Stimulated activated CD4-positive, alpha-beta T cell treated with anti-CD3 and anti-CD28 coated beads, Interleukin-15, amount 100 ng/mL, for 48 hours (primary cell): ENCODE data around the gene PRODH.
"Not testable (repeated sequence)": the region's sequence is repeated elsewhere in the genome, so short reads cannot be mapped to it uniquely, and the experiment has no call there.

Experiments
- DNase-seq, 2 donors: peaks; one replicate each; pipeline ENCODE4 v3.0.0-alpha.2; 2020; ENCODE audit warnings: low read depth in 2 of 2

Gene PRODH, protein sequence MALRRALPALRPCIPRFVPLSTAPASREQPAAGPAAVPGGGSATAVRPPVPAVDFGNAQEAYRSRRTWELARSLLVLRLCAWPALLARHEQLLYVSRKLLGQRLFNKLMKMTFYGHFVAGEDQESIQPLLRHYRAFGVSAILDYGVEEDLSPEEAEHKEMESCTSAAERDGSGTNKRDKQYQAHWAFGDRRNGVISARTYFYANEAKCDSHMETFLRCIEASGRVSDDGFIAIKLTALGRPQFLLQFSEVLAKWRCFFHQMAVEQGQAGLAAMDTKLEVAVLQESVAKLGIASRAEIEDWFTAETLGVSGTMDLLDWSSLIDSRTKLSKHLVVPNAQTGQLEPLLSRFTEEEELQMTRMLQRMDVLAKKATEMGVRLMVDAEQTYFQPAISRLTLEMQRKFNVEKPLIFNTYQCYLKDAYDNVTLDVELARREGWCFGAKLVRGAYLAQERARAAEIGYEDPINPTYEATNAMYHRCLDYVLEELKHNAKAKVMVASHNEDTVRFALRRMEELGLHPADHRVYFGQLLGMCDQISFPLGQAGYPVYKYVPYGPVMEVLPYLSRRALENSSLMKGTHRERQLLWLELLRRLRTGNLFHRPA

GRCh38 chr22:18935889-18936529 is at the start of gene PRODH:
TSS of gene PRODH (minus strand) at chr22:18936293. CDS start at chr22:18936287, 6 bp downstream.
- no peak for DNase-seq

DNA sequence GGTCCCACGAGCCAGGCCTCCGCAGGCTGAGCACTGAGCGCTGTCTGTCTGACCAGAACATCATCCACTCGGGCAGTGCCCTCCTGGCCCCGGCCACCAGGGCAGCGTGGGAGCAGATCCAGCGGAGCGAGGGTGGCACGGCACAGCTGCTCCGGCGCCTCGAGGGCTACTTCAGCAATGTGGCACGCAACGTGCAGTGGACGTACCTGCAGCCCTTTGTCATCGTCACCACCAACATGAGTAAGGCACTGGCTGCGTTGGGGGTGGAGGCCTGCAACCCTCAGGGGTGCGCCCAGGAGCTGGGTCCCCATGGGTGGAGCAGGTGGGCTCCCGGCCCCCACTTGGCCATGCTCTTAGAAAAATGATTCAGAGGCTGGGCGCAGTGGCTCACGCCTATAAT is 49.7 kb upstream of the PRODH start:
- no peak for DNase-seq

GRCh38 chr22:18984564-18984963 is 48.5 kb upstream of the PRODH start:
- DNase-seq: no peak

DNA sequence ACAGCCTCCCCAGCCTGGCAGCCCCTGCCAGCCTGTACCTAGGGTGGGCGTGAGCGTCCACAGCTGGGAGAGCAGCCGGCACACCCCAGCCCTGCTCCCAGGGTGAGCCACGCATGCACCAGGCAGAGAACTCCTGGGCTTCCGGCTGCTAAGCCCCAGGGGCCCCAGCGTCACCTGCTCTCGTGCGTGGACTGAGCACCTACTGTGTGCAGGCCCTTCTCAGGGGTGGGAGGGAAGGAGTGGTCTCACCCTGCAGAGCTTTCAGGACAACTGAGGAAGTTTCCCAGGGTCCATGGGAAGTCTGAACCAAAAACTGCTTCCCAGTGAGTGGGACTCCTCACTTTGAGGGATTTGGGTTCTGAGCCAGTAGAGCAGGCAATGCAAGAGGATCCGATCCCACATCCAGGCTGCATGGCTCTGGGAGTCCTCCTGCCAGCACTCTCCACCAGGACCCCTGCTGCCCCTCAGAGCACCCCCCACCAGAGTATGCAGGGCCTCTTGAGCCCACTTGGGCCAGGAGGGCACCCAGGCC is 47.1 kb upstream of the PRODH start:
- DNase-seq: no peak

DNA sequence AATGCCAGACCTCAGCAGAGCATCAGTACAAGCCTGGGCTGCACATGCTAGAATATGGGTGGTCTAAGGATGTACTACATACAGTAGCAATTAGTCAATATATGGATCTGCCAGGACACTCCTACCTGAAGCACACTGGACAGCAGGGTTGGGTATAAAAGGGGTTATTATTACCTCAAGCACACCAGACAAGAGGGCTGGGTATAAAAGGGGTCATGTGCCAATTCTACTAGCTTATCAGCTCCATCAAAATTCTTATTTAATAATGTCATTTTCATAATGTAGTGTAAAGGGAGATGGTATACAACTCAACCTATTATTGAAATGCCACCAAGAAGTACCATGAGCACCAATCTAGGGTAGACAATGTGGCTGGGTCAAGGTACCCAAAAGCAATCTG is 44.7 kb upstream of the PRODH start:
- no peak for DNase-seq

DNA sequence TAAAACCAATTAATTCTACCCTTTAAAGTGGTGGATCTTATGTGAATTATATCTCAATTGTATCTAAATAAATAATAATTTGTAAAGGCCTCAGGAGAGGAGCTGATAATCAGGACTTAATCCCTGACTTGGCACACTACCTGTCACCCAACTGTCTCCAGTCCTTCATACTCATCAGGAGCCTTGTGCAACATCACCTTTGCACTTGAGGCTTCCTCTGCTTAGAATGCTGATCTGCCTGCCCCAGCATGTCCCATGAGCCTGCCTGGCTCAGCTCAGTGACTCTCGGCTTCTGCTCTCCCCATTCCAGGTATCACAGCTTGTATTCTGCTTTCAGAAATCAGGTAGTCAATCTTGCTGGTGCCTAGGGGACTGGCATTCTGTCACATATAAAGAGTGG is 43.9 kb upstream of the PRODH start:
- no peak for DNase-seq

DNA sequence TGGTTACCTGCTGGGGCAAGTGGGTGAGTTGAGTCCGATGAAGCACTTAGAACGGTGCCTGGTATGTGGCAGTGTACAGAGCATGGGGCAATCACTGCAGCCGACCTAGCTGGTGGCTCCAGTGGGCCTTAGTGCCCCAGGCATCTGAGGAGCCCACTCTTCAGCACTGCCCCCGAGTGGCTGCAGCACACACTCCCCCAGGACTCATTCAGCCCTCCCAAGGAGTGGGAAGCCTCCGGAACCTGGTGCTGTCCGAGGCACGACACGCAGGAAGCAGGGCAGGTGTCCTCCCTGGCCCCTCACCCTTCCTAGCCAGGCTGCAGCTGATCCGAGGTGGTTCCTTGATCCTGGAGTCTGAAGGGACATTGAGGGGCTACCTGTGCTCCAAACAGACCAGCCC is 42.4 kb upstream of the PRODH start:
- no peak for DNase-seq

GRCh38 chr22:18977824-18978425 is 41.8 kb upstream of the PRODH start:
- no peak for DNase-seq

- no peak for DNase-seq
Observed at GRCh38 chr22:18976197-18976751, 40.2 kb upstream of the PRODH start.

DNA sequence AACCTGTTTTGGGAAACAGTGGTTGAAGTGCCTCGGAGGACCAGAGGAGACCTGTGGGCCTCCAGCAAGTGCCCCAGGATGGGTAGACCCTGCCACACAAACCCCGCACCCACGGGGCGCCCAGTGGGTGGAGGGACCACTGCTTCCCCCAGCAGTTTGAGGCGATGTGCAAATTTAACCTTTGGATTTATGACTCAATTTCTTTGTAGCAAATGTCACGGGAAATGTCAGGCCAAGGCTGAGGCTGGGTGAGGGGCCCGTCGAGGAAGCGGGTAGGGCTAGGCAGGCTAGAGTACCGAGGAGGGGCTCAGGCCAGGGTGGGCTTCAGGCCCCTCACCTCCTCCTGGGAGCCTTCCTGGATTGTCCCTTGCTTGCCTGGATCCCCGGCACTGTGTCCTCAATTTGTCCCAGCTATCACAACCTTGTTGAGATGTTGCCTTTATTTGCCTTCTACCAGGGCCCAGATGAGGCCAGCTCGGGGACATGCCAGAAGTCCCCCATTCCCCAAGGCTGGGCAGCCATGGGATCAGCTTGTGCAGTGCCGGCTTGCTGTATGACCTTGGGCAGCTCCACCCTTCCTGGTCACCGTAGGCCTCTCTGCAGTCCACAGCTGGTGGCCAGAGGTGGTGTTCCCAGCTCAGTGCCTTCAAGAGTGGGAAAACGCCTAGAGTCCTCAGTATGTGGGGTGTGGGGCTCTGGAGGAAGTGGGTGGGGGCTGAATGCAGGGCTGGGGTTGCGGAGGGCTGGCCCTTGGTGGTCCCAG is 39.5 kb upstream of the PRODH start:
- DNase-seq: no peak

DNA sequence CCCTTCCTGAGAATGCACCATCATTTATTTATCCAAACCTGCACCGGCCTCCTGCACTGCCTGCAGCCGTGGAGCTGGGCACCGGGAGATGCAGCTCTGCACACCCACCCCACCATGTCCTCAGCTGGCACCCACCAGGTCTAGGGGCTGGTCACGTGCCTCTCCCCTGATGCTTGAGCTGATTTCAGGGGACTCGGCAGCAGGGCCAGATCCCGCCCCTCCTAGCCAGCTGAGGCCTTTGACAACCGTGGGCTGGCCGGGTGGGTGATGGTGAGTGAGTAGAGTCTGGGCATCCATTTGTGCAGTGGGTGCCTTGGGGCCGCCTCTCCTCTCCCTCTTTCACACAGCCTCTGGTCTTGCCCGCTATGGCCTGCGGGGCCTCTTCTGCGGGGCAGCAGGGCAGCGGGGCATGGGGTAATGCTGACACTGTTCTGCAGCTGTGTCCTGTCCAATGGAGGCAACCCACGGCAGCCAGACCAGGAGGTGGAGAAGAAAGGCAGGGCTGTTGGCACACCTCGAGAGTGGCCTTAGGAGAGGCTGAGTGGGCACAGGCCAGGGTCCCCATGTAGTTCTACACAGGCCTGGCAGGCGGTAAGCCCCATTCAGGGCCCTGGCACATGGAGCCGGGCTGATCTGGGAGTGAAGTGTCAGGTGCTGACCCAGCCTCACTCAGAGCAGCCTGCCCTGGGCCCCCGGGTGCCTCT is 38.5 kb upstream of the PRODH start:
- no peak for DNase-seq

DNA sequence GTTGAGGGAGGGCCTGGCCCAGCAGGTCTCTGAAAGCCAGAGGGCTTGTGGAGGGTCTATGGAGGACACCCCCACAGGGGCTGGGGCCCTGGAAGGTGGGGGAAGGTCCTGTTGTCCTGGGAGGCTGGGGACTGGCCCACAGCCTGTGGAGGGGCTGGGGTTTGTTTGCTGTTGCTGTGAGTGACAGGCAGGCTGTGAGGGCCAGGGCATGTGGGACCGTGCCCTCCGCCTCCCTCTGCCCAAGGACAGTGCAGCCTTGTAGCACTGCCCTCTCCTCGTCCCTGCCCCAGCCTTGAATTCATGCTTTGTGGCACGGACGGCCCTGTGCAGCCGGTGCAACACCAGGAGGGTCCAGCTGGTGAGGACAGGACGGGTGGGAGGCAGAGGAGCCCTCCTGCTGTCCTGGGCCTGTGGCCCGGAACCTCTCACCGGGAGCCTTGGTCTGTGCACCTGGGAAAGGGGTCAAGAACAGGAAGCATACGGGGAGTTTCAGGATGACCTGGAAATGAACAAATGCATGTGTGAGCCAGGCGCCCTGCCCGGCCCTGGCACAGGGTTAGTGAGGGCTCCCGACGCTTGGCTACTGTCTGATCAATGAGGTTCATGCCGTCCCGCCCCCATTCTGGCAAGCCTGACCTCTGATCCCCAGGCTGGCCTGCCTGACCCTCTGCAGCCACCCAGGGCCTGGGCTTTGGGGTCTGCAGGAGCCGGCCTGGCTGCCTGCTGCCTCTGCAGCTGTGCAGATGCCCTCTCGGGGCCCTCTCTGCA is 37.4 kb upstream of the PRODH start:
- DNase-seq: no peak

- not testable (repeated sequence) for DNase-seq
Observed at GRCh38 chr22:18972591-18972990, 36.5 kb upstream of the PRODH start.

DNA sequence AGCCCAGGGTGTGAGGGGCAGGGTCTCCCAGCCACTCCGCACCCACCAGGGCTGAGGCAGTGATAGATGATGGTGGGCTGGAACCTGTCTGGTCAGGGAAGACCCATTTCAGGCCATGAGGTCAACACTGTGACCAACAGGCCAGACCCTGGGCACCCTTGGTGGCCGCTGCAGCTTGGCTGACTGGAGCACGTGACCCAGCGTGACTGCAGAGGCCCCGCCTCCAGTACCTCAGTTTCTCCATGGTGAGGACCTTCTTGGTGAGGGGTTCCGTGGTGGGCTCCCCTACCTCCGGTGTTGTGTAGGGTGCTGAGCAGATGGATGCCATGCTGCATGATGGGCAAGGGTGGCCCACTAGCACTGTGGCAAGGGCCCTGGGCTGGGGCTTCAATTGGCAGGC is 35.9 kb upstream of the PRODH start:
- not testable (repeated sequence) for DNase-seq

- DNase-seq: no peak
Observed at GRCh38 chr22:18971321-18971751, 35.2 kb upstream of the PRODH start.

DNA sequence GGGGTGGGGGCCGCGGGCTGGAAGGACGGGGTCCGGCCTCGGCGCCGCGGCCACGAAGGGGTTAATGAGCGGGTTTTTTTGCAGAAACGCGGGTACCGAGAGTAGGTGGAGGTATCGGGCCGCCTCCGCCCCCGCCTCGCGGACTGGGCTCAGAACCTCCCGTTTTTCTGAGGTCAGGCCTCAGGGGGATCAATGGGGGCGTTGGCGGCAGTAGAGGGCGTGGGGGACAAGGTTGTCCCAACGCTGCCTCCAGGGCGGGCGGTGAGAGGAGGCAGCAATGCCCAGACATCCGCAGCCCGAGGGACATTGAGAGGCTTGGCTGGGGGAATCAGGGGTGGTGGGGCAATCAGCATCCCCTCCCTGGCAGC is 34.8 kb upstream of the PRODH start:
- no peak for DNase-seq

GRCh38 chr22:18970176-18970947 is 34.3 kb upstream of the PRODH start:
- no peak for DNase-seq

- DNase-seq: not testable (repeated sequence)
Observed at GRCh38 chr22:18969158-18969942, 33.3 kb upstream of the PRODH start.
